HepG2 (cell line): ENCODE measurements around the gene SCYGR4. TPM values are rescaled to one million over a fixed set of nuclear protein-coding genes. Genes with fewer than 3 reads are reported as not detected.

Source experiments
- AHR ChIP-seq: IDR thresholded peaks from 2 replicates; pipeline ENCODE4 v1.6.1; 2018; ENCODE audit warnings: missing genetic modification reagents, missing compliant biosample characterization
- CEBPB ChIP-seq: IDR thresholded peaks from 2 replicates; pipeline ENCODE4 v1.6.1; 2011; ENCODE audit warnings: low read depth, low read length, improper control_type of control experiment, borderline replicate concordance
- FOXP1 ChIP-seq, 2 experiments: fragments of 450-650 bp in 1 of 2; IDR thresholded peaks; 2 replicates each; pipeline ENCODE4 v1.6.1; 2017 to 2018; ENCODE audit warnings: antibody characterized with exemption in 1 of 2
- HHEX ChIP-seq: IDR thresholded peaks from 2 replicates; pipeline ENCODE4 v1.6.1; 2016; ENCODE audit warnings: control low read depth
- ISL2 ChIP-seq: sonication (generic); formaldehyde crosslinking; IDR thresholded peaks from 2 replicates; pipeline ENCODE4 v1.5.0; 2020; ENCODE audit warnings: missing genetic modification reagents
- ISX ChIP-seq: sonication (generic); formaldehyde crosslinking; conservative IDR thresholded peaks from 2 replicates; pipeline ENCODE4 v1.5.0; 2020; ENCODE audit warnings: missing genetic modification reagents
- JDP2 ChIP-seq: sonication (generic); formaldehyde crosslinking; IDR thresholded peaks from 2 replicates; pipeline ENCODE4 v1.8.1; 2022; ENCODE audit warnings: missing genetic modification reagents, borderline replicate concordance
- KLF9 ChIP-seq: IDR thresholded peaks from 2 replicates; pipeline ENCODE4 v1.6.1; 2016; ENCODE audit warnings: low read depth
- MIXL1 ChIP-seq: IDR thresholded peaks from 2 replicates; pipeline ENCODE4 v1.6.1; 2016
- NR1H2 ChIP-seq: sonication (generic); formaldehyde crosslinking; IDR thresholded peaks from 2 replicates; pipeline ENCODE4 v1.8.1; 2022; ENCODE audit warnings: low read depth, missing genetic modification reagents, borderline replicate concordance
- RORA ChIP-seq: sonication (generic); formaldehyde crosslinking; IDR thresholded peaks from 2 replicates; pipeline ENCODE4 v1.5.0; 2020; ENCODE audit warnings: mild to moderate bottlenecking, missing genetic modification reagents, moderate library complexity
- SCMH1 ChIP-seq: sonication (generic); formaldehyde crosslinking; IDR thresholded peaks from 2 replicates; pipeline ENCODE4 v1.9.0; 2021; ENCODE audit warnings: missing genetic modification reagents, mild to moderate bottlenecking, borderline replicate concordance
- SOX6 ChIP-seq, 2 experiments: fragments of 450-650 bp in 1 of 2; sonication (generic) in 1 of 2; formaldehyde crosslinking in 1 of 2; IDR thresholded peaks; 2 replicates each; pipeline versions ENCODE4 v1.4.0 to v1.6.1; 2017 to 2020; ENCODE audit warnings: antibody characterized with exemption in 1 of 2, mild to moderate bottlenecking in 1 of 2, missing genetic modification reagents in 1 of 2
- TCF12 ChIP-seq, 2 experiments: fragments of 450-650 bp in 1 of 2; sonication (generic) in 1 of 2; formaldehyde crosslinking in 1 of 2; IDR thresholded peaks; 2 replicates each; pipeline versions ENCODE4 v1.6.1 to v1.8.0; 2017 to 2022; ENCODE audit warnings: antibody characterized with exemption in 1 of 2, mild to moderate bottlenecking in 1 of 2, missing genetic modification reagents in 1 of 2, moderate library complexity in 1 of 2
- XRCC5 ChIP-seq: fragments of 200-400 bp; formaldehyde crosslinking; optimal IDR thresholded peaks from 2 replicates; pipeline ENCODE3; 2017; ENCODE audit warnings: mild to moderate bottlenecking, low read length
- ZKSCAN5 ChIP-seq: sonication (generic); formaldehyde crosslinking; IDR thresholded peaks from 2 replicates; pipeline ENCODE4 v1.5.1; 2020; ENCODE audit warnings: mild to moderate bottlenecking, missing genetic modification reagents
- ZNF251 ChIP-seq: sonication (generic); formaldehyde crosslinking; IDR thresholded peaks from 2 replicates; pipeline ENCODE4 v1.9.0; 2021; ENCODE audit warnings: mild to moderate bottlenecking, missing genetic modification reagents
- ZNF274 ChIP-seq: sonication (generic); formaldehyde crosslinking; IDR thresholded peaks from 2 replicates; pipeline ENCODE4 v1.5.1; 2020; ENCODE audit warnings: mild to moderate bottlenecking, missing genetic modification reagents
- ZNF30 ChIP-seq: sonication (generic); formaldehyde crosslinking; IDR thresholded peaks from 2 replicates; pipeline ENCODE4 v1.5.0; 2020; ENCODE audit warnings: mild to moderate bottlenecking, missing genetic modification reagents
- ZNF484 ChIP-seq: sonication (generic); formaldehyde crosslinking; IDR thresholded peaks from 2 replicates; pipeline ENCODE4 v1.5.1; 2020; ENCODE audit warnings: mild to moderate bottlenecking, low read depth, missing genetic modification reagents, borderline replicate concordance
- ZNF496 ChIP-seq: sonication (generic); formaldehyde crosslinking; IDR thresholded peaks from 2 replicates; pipeline ENCODE4 v1.8.1; 2023; ENCODE audit warnings: mild to moderate bottlenecking, moderate library complexity, missing genetic modification reagents; ENCODE audit not compliant: insufficient replicate concordance
- ZNF605 ChIP-seq: sonication (generic); formaldehyde crosslinking; IDR thresholded peaks from 2 replicates; pipeline ENCODE4 v1.8.0; 2022; ENCODE audit warnings: mild to moderate bottlenecking, missing genetic modification reagents
- ZNF652 ChIP-seq: IDR thresholded peaks from 2 replicates; pipeline ENCODE4 v1.6.1; 2016; ENCODE audit warnings: low read depth, borderline replicate concordance
- polyA plus RNA-seq, 8 experiments: library from polyadenylated mRNA; depleted of rRNA in 3 of 8; stranded (reverse) in 7 of 8; unstranded in 1 of 8; fragments of >200 nt; fragmentation: Illumina TruSeq in 4 of 8; extraction: Trizol in 4 of 8; gene quantifications; 2 replicates each; pipeline versions ENCODE4 v1.2.1 to v1.2.3, GENCODE V29; 2011 to 2016; ENCODE audit warnings: low read depth in 4 of 8, missing spikeins in 1 of 8, mixed read lengths in 1 of 8; ENCODE audit not compliant: insufficient read depth in 1 of 8
- total RNA-seq, 5 experiments: library from RNA; depleted of rRNA; stranded (reverse); fragments of >200 nt; fragmentation: Illumina TruSeq; extraction: Trizol; gene quantifications; 2 replicates each; pipeline ENCODE4 v1.2.3, GENCODE V29; 2016; ENCODE audit warnings: low read depth in 1 of 5
- TF ChIP-seq, protein P1 (sequence below): sonication (generic); formaldehyde crosslinking; IDR thresholded peaks from 2 replicates; pipeline ENCODE4 v1.5.0; 2020; ENCODE audit warnings: mild to moderate bottlenecking, missing genetic modification reagents
- TF ChIP-seq, protein P2 (sequence below): sonication (generic); formaldehyde crosslinking; IDR thresholded peaks from 2 replicates; pipeline ENCODE4 v1.4.0; 2020; ENCODE audit warnings: mild to moderate bottlenecking, missing genetic modification reagents
- TF ChIP-seq, protein P3 (sequence below): sonication (generic); formaldehyde crosslinking; IDR thresholded peaks from 2 replicates; pipeline ENCODE4 v1.5.1; 2020; ENCODE audit warnings: mild to moderate bottlenecking, missing genetic modification reagents, moderate library complexity
- TF ChIP-seq, protein P4 (sequence below): fragments of 450-650 bp; IDR thresholded peaks from 2 replicates; pipeline ENCODE4 v1.6.1; 2017

SCYGR4 gene
- total and polyA plus RNA-seq, 2 of the 13 experiments (the other 11 are each of a cell fraction or from before 2014, with no cell fraction given), result not detected

GRCh38 chr2:227643990-227644551 lies 26.8 kb downstream of the SCYGR4 start (continued):
- TF ChIP-seq, protein P1, sequence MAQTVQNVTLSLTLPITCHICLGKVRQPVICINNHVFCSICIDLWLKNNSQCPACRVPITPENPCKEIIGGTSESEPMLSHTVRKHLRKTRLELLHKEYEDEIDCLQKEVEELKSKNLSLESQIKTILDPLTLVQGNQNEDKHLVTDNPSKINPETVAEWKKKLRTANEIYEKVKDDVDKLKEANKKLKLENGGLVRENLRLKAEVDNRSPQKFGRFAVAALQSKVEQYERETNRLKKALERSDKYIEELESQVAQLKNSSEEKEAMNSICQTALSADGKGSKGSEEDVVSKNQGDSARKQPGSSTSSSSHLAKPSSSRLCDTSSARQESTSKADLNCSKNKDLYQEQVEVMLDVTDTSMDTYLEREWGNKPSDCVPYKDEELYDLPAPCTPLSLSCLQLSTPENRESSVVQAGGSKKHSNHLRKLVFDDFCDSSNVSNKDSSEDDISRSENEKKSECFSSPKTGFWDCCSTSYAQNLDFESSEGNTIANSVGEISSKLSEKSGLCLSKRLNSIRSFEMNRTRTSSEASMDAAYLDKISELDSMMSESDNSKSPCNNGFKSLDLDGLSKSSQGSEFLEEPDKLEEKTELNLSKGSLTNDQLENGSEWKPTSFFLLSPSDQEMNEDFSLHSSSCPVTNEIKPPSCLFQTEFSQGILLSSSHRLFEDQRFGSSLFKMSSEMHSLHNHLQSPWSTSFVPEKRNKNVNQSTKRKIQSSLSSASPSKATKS (CRISPR knock-in tag), result no peak
- TF ChIP-seq ISX (CRISPR knock-in tag) (no peak), ZNF484 (CRISPR knock-in tag) (no peak), FOXP1 (IDR thresholded peaks at IDR 0.05) (peak; percentile 97), FOXP1 (CRISPR knock-in tag; IDR thresholded peaks at IDR 0.05) (peak; percentile 99), ZNF30 (CRISPR knock-in tag) (no peak), CEBPB (no peak), ZNF274 (CRISPR knock-in tag) (no peak), AHR (CRISPR knock-in tag) (no peak), TCF12 (IDR thresholded peaks at IDR 0.05) (no peak), TCF12 (CRISPR knock-in tag; IDR thresholded peaks at IDR 0.05) (peak; percentile 40; the same call in 1 of the 2 replicates), HHEX (CRISPR knock-in tag) (peak; percentile 85), ZNF605 (peak; percentile 69; the same call in 1 of the 2 replicates), JDP2 (CRISPR knock-in tag) (no peak), ZNF496 (CRISPR knock-in tag) (no peak), XRCC5 (no peak), RORA (CRISPR knock-in tag) (no peak), ZKSCAN5 (no peak), KLF9 (CRISPR knock-in tag) (no peak; the same call in 1 of the 2 replicates), MIXL1 (CRISPR knock-in tag) (peak; percentile 53; the same call in 1 of the 2 replicates), ZNF251 (no peak), ISL2 (CRISPR knock-in tag) (peak; percentile 87), SOX6 (IDR thresholded peaks at IDR 0.05) (peak; percentile 93; the same call in 1 of the 2 replicates), SOX6 (CRISPR knock-in tag; IDR thresholded peaks at IDR 0.05) (peak; percentile 99), ZNF652 (CRISPR knock-in tag) (no peak; the same call in 1 of the 2 replicates), NR1H2 (CRISPR knock-in tag) (no peak), SCMH1 (CRISPR knock-in tag) (no peak)
- TF ChIP-seq, protein P2, sequence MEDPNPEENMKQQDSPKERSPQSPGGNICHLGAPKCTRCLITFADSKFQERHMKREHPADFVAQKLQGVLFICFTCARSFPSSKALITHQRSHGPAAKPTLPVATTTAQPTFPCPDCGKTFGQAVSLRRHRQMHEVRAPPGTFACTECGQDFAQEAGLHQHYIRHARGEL (CRISPR knock-in tag), result no peak
- TF ChIP-seq, protein P3, sequence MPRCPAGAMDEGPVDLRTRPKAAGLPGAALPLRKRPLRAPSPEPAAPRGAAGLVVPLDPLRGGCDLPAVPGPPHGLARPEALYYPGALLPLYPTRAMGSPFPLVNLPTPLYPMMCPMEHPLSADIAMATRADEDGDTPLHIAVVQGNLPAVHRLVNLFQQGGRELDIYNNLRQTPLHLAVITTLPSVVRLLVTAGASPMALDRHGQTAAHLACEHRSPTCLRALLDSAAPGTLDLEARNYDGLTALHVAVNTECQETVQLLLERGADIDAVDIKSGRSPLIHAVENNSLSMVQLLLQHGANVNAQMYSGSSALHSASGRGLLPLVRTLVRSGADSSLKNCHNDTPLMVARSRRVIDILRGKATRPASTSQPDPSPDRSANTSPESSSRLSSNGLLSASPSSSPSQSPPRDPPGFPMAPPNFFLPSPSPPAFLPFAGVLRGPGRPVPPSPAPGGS (CRISPR knock-in tag), result no peak
- TF ChIP-seq, protein P4, sequence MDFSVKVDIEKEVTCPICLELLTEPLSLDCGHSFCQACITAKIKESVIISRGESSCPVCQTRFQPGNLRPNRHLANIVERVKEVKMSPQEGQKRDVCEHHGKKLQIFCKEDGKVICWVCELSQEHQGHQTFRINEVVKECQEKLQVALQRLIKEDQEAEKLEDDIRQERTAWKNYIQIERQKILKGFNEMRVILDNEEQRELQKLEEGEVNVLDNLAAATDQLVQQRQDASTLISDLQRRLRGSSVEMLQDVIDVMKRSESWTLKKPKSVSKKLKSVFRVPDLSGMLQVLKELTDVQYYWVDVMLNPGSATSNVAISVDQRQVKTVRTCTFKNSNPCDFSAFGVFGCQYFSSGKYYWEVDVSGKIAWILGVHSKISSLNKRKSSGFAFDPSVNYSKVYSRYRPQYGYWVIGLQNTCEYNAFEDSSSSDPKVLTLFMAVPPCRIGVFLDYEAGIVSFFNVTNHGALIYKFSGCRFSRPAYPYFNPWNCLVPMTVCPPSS, result no peak
